Tibial nerve (tissue), 4 donors: ENCODE measurements around the gene PRRC2C. TPM values are rescaled to one million over a fixed set of nuclear protein-coding genes. Genes with fewer than 3 reads are reported as not detected.

Experiments
- DNase-seq, 2 donors: peaks; one replicate each; pipeline ENCODE4 v3.0.0-alpha.2; 2019; ENCODE audit warnings: low spot score in 2 of 2
- H3K27ac ChIP-seq, 4 donors: fragments of 200-600 bp; sonication (generic) in 3 of 4; one replicate each; pipeline ENCODE4 v1.5.1; 2017 to 2019; ENCODE audit warnings: mild to moderate bottlenecking in 1 of 4
- H3K27me3 ChIP-seq, 2 donors: fragments of 200-600 bp; sonication (generic) in 1 of 2; one replicate each; pipeline versions ENCODE4 v1.5.1 to v1.6.0; 2017 to 2019
- H3K36me3 ChIP-seq, 3 donors: fragments of 200-600 bp; sonication (generic); one replicate each; pipeline ENCODE4 v1.5.1; 2018 to 2019
- H3K4me1 ChIP-seq, 4 donors: fragments of 200-600 bp; sonication (generic) in 3 of 4; one replicate each; pipeline ENCODE4 v1.5.1; 2017 to 2019
- H3K4me3 ChIP-seq, 4 donors: fragments of 200-600 bp; sonication (generic) in 3 of 4; one replicate each; pipeline ENCODE4 v1.5.1; 2017 to 2019; ENCODE audit warnings: mild to moderate bottlenecking in 1 of 4, moderate library complexity in 1 of 4
- H3K9me3 ChIP-seq, 4 donors: fragments of 200-600 bp; sonication (generic) in 3 of 4; one replicate each; pipeline ENCODE4 v1.5.1; 2017 to 2019
- EP300 ChIP-seq, 2 donors: sonication (generic); formaldehyde crosslinking; IDR thresholded peaks; one replicate each; pipeline ENCODE4 v1.6.1; 2017; ENCODE audit warnings: antibody characterized with exemption in 2 of 2, mild to moderate bottlenecking in 1 of 2
- POLR2A ChIP-seq, 2 donors: fragments of 450-650 bp; IDR thresholded peaks; one replicate each; pipeline ENCODE4 v1.6.1; 2017; ENCODE audit warnings: antibody characterized with exemption in 2 of 2, mild to moderate bottlenecking in 2 of 2, moderate library complexity in 2 of 2
- WGBS, 2 donors: methylation state at CpG; one replicate each; pipeline ENCODE4 v1.1.5; 2018; 5-methylcytosine and 5-hydroxymethylcytosine counted together
- total RNA-seq, 4 donors: library from RNA; depleted of rRNA; stranded (reverse); fragments of >200 nt; gene quantifications; one replicate each; pipeline ENCODE4 v1.1.0, GENCODE V29; 2016
- TF ChIP-seq, protein P1 (sequence below), 5 experiments: fragments of 200-600 bp in 3 of 5; fragments of 450-650 bp in 2 of 5; sonication (generic) in 3 of 5; IDR thresholded peaks; one replicate each; pipeline ENCODE4 v1.5.1; 2016 to 2019; ENCODE audit warnings: antibody characterized with exemption in 5 of 5, mild to moderate bottlenecking in 3 of 5, moderate library complexity in 2 of 5

The PRRC2C gene
- total RNA-seq, 4 donors from 2014 or later: 69.8 to 91.6 (median 80.2) TPM

DNA sequence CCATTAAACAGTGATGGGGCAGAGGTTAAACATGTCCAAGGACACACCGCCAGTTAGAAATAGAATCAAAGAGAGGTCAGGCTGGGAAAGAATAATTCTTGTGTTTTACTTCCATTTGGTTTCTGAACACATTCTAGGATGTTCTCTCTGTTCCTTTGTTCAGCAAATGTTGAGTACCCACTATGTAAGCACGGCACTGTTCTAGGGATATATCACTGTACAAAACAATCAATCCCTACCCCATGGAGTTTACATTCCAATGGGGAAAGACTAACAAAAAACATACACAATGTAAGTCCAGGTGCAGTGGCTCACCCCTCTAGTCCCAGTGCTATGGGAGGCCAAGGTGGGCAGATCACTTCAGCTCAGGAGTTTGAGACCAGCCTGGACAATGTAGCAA, 142.9 kb downstream of the PRRC2C start:
- peaks cover 0 to 7% (median 0%) of the 10 kb centered on the region in 4 donors for H3K9me3 ChIP-seq
- 74 to 75% methylated on average over 2 of the region's 2 CpGs for WGBS, 2 donors
- no peak for DNase-seq
- TF ChIP-seq, protein P1, sequence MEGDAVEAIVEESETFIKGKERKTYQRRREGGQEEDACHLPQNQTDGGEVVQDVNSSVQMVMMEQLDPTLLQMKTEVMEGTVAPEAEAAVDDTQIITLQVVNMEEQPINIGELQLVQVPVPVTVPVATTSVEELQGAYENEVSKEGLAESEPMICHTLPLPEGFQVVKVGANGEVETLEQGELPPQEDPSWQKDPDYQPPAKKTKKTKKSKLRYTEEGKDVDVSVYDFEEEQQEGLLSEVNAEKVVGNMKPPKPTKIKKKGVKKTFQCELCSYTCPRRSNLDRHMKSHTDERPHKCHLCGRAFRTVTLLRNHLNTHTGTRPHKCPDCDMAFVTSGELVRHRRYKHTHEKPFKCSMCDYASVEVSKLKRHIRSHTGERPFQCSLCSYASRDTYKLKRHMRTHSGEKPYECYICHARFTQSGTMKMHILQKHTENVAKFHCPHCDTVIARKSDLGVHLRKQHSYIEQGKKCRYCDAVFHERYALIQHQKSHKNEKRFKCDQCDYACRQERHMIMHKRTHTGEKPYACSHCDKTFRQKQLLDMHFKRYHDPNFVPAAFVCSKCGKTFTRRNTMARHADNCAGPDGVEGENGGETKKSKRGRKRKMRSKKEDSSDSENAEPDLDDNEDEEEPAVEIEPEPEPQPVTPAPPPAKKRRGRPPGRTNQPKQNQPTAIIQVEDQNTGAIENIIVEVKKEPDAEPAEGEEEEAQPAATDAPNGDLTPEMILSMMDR (IDR thresholded peaks at IDR 0.05): no peak
- no peak for TF ChIP-seq POLR2A (IDR thresholded peaks at IDR 0.05)
- no peak for TF ChIP-seq EP300 (IDR thresholded peaks at IDR 0.05)
- no peaks in the 10 kb centered on the region for H3K4me1 ChIP-seq
- H3K27ac ChIP-seq: no peak overlapping the region
- H3K36me3 ChIP-seq: no peaks in the 10 kb centered on the region
- H3K4me3 ChIP-seq: no peak overlapping the region
- no peaks in the 10 kb centered on the region for H3K27me3 ChIP-seq

DNA sequence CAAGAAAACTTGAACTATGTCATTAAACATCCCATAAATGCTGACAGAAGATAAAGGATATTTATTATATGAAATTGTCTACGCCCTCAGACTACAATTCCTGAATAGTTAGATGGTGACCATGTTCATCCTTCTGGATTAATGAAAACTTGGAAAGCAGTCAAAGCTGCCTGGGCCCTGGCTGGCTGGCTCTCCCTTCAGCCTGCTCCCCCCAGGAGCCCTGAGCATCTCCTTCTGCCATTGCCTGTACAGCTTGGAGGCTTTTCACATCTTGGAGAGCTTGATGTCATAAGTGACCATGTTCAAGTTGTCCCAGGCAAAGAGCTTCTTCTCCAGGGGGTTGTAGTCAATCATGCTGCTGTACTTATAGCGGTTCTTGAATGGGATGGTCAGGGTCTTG, 150.3 kb downstream of the PRRC2C start:
- whole genome bisulfite sequencing, 2 donors: 84 to 86% methylated on average over 2 of the region's 2 CpGs
- TF ChIP-seq, protein P1 (IDR thresholded peaks at IDR 0.05): no peak
- TF ChIP-seq POLR2A (IDR thresholded peaks at IDR 0.05) (no peak), EP300 (IDR thresholded peaks at IDR 0.05) (no peak)

DNA sequence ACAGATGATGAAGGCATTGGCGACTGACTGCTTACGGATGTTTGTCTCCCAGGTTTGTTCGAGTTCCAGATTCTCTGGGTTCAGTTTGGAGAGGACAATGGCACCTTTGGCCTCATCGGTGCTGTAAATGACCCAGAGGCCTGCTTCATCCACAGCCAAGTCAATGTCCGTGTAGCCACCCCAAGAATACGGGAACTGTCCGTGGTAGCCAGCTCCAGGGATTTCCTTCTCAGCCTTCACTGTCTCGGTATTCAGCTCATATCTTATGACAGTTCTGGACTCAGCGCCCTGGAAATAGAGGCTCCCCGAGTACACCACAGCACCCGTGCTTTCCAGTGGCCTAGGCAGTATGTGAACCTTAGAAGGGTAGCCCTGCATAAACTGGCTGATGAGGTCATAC, 150.8 kb downstream of the PRRC2C start:
- 62 to 74% methylated on average over 11 of the region's 11 CpGs for WGBS, 2 donors
- Histone ChIP-seq H3K4me3 (no peak overlapping the region), H3K9me3 (peaks cover 0 to 7% (median 0%) of the 10 kb centered on the region in 4 donors)

More for the DNA sequence above, 150.3 kb downstream of the PRRC2C start:
- Histone ChIP-seq H3K36me3 (no peaks in the 10 kb centered on the region), H3K4me1 (no peaks in the 10 kb centered on the region), H3K4me3 (no peak overlapping the region), H3K9me3 (peaks cover 0 to 7% (median 0%) of the 10 kb centered on the region in 4 donors), H3K27ac (no peak overlapping the region), H3K27me3 (no peaks in the 10 kb centered on the region)
- DNase-seq: no peak

DNA sequence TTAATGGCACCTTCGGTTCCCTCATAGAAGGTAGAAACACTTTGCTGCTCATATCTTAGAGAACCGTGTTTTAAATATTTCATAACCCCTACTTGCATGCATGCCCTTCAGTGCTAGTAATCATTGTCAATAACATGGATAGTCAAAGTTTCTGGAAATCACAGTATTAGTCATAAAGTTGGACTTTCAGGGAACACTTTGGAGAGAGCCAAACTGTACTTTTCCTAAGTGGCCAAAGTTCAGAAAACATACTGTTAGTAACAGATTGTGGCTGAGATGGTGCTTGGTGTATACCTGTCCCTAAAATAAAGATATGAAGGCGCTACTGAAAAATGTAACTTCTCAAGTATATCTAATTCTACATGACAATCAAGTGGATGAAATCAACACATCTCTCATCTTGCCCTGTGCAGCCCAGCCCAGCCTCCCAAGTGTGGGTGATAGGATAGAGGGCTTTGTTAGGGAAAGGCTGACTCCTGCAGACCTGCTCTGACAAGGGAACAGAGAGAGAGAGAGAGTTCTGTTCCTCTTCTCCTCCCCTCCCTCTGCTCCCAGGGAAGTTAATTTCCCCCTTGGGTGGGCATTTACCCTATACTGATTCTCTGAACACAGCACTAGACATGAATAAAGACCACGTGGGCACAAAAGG, 152.7 kb downstream of the PRRC2C start:
- DNase-seq: no peak
- Histone ChIP-seq H3K4me3 (no peak overlapping the region), H3K4me1 (no peaks in the 10 kb centered on the region), H3K36me3 (no peaks in the 10 kb centered on the region), H3K27ac (no peak overlapping the region), H3K27me3 (no peaks in the 10 kb centered on the region), H3K9me3 (no peaks in the 10 kb centered on the region)
- TF ChIP-seq EP300 (IDR thresholded peaks at IDR 0.05) (no peak), POLR2A (IDR thresholded peaks at IDR 0.05) (no peak)
- TF ChIP-seq, protein P1 (IDR thresholded peaks at IDR 0.05): no peak
- 69 to 71% methylated on average over 4 of the region's 4 CpGs for WGBS, 2 donors

More for the DNA sequence above, 150.8 kb downstream of the PRRC2C start:
- no peak overlapping the region for H3K27ac ChIP-seq
- H3K27me3 ChIP-seq: no peaks in the 10 kb centered on the region
- no peaks in the 10 kb centered on the region for H3K36me3 ChIP-seq
- TF ChIP-seq POLR2A (IDR thresholded peaks at IDR 0.05) (no peak), EP300 (IDR thresholded peaks at IDR 0.05) (no peak)
- TF ChIP-seq, protein P1 (IDR thresholded peaks at IDR 0.05): no peak
- DNase-seq: no peak
- no peaks in the 10 kb centered on the region for H3K4me1 ChIP-seq

DNA sequence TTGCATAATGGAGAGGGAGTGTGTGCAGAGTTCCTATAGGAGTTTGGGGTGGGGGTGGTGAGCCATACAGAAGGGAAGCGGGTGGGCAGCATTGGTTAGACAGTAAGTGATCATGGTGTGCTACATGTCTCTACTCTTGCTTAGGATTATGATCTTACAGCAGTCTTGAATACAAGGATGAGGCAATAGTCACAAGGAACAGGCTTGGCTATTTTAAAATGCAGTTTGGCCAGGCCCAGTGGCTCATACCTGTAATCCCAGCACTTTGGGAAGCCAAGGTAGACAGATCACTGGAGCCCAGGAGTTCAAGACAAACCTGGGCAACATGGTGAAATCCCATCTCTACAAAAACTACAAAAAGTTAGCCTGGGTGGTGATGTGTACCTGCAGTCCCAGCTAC, 154.9 kb downstream of the PRRC2C start:
- no peak overlapping the region for H3K27ac ChIP-seq
- H3K4me3 ChIP-seq: no peak overlapping the region
- TF ChIP-seq, protein P1 (IDR thresholded peaks at IDR 0.05): no peak
- TF ChIP-seq EP300 (IDR thresholded peaks at IDR 0.05) (no peak), POLR2A (IDR thresholded peaks at IDR 0.05) (no peak)
- H3K4me1 ChIP-seq: peaks cover 0 to 8% (median 3%) of the 10 kb centered on the region in 4 donors
- no peaks in the 10 kb centered on the region for H3K36me3 ChIP-seq
- H3K9me3 ChIP-seq: no peaks in the 10 kb centered on the region
- no peaks in the 10 kb centered on the region for H3K27me3 ChIP-seq
- WGBS, 2 donors: 92 to 97% methylated on average over 1 of the region's 1 CpG
- DNase-seq: no peak
